HUES6 (cell line): Measurements from ENCODE around the gene HYDIN.
A peak's percentile ranks its signal among the peaks of the same experiment; 100 is the strongest.
"Not testable (repeated sequence)": the region's sequence is repeated elsewhere in the genome, so short reads cannot be mapped to it uniquely, and the experiment has no call there.

Experiments
- H3K27ac ChIP-seq: 2 replicates; pipeline ENCODE4 v1.7.0; 2013; ENCODE audit warnings: low read depth, mild to moderate bottlenecking, low read length, inconsistent platforms
- H3K27me3 ChIP-seq: 2 replicates; pipeline ENCODE4 v1.6.1; 2013; ENCODE audit warnings: low read length; ENCODE audit not compliant: control insufficient read depth, insufficient read depth
- H3K36me3 ChIP-seq: 2 replicates; pipeline ENCODE4 v1.6.1; 2013; ENCODE audit warnings: low read length; ENCODE audit not compliant: control insufficient read depth, insufficient read depth
- H3K4me1 ChIP-seq: 2 replicates; pipeline ENCODE4 v1.6.1; 2013; ENCODE audit warnings: low read length; ENCODE audit not compliant: control insufficient read depth, insufficient read depth
- H3K4me3 ChIP-seq: 2 replicates; pipeline ENCODE4 v1.5.1; 2013; ENCODE audit warnings: low read depth, low read length
- H3K9ac ChIP-seq: one replicate; pipeline ENCODE4 v1.6.1; 2013; ENCODE audit warnings: mild to moderate bottlenecking, low read length
- H3K9me3 ChIP-seq: 2 replicates; pipeline ENCODE4 v1.6.1; 2013; ENCODE audit warnings: low read depth, low read length; ENCODE audit not compliant: control insufficient read depth, insufficient read depth

Gene HYDIN

GRCh38 chr16:70822734-70823133 lies 407.8 kb downstream of the HYDIN start:
- not testable (repeated sequence) for H3K27ac ChIP-seq, H3K9me3 ChIP-seq, H3K27me3 ChIP-seq, H3K4me3 ChIP-seq, H3K4me1 ChIP-seq, H3K36me3 ChIP-seq, H3K9ac ChIP-seq

- not testable (repeated sequence) for H3K36me3 ChIP-seq, H3K27ac ChIP-seq, H3K9ac ChIP-seq, H3K4me1 ChIP-seq, H3K4me3 ChIP-seq, H3K27me3 ChIP-seq, H3K9me3 ChIP-seq
Observed at GRCh38 chr16:70818088-70818487, 412.4 kb downstream of the HYDIN start.

GRCh38 chr16:70809392-70810060 lies 421.0 kb downstream of the HYDIN start:
- Histone ChIP-seq H3K27ac (no peak overlapping the region), H3K36me3 (no peaks in the 10 kb centered on the region), H3K9ac (no peak overlapping the region), H3K9me3 (no peaks in the 10 kb centered on the region), H3K4me1 (no peaks in the 10 kb centered on the region), H3K27me3 (peaks cover 39% of the 10 kb centered on the region), H3K4me3 (no peak overlapping the region)

- H3K27me3 ChIP-seq = peaks cover 50% of the 10 kb centered on the region
- no peaks in the 10 kb centered on the region for H3K4me1 ChIP-seq
- H3K27ac ChIP-seq = no peak overlapping the region
- H3K9me3 ChIP-seq = no peaks in the 10 kb centered on the region
- no peak overlapping the region for H3K4me3 ChIP-seq
- no peaks in the 10 kb centered on the region for H3K36me3 ChIP-seq
- H3K9ac ChIP-seq = no peak overlapping the region
Observed at GRCh38 chr16:70808371-70808770, 422.2 kb downstream of the HYDIN start.

GRCh38 chr16:70805787-70806186 lies 424.7 kb downstream of the HYDIN start:
- H3K36me3 ChIP-seq = no peaks in the 10 kb centered on the region
- H3K4me3 ChIP-seq = no peak overlapping the region
- peaks cover 60% of the 10 kb centered on the region for H3K27me3 ChIP-seq
- H3K4me1 ChIP-seq = peaks cover 4% of the 10 kb centered on the region; the same call in 1 of the 2 replicates
- H3K9ac ChIP-seq = no peak overlapping the region
- no peaks in the 10 kb centered on the region for H3K9me3 ChIP-seq
- no peak overlapping the region for H3K27ac ChIP-seq

GRCh38 chr16:70805380-70805779 lies 425.1 kb downstream of the HYDIN start:
- Histone ChIP-seq H3K4me3 (no peak overlapping the region), H3K9ac (no peak overlapping the region), H3K36me3 (no peaks in the 10 kb centered on the region), H3K27me3 (peaks cover 60% of the 10 kb centered on the region), H3K4me1 (peaks cover 4% of the 10 kb centered on the region; the same call in 1 of the 2 replicates), H3K9me3 (no peaks in the 10 kb centered on the region), H3K27ac (no peak overlapping the region)

- Histone ChIP-seq H3K27me3 (peaks cover 56% of the 10 kb centered on the region), H3K27ac (no peak overlapping the region), H3K9me3 (no peaks in the 10 kb centered on the region), H3K4me1 (peaks cover 8% of the 10 kb centered on the region; the same call in 1 of the 2 replicates), H3K36me3 (no peaks in the 10 kb centered on the region), H3K9ac (no peak overlapping the region), H3K4me3 (no peak overlapping the region)
Observed at GRCh38 chr16:70804734-70805169, 425.8 kb downstream of the HYDIN start.

- Histone ChIP-seq H3K4me3 (no peak overlapping the region), H3K4me1 (peaks cover 8% of the 10 kb centered on the region; the same call in 1 of the 2 replicates), H3K27me3 (peaks cover 56% of the 10 kb centered on the region), H3K36me3 (no peaks in the 10 kb centered on the region), H3K27ac (no peak overlapping the region), H3K9me3 (no peaks in the 10 kb centered on the region), H3K9ac (no peak overlapping the region)
Observed at GRCh38 chr16:70804153-70804733, 426.3 kb downstream of the HYDIN start.

- peaks cover 8% of the 10 kb centered on the region; the same call in 1 of the 2 replicates for H3K4me1 ChIP-seq
- H3K27me3 ChIP-seq = peaks cover 53% of the 10 kb centered on the region
- H3K36me3 ChIP-seq = peaks cover 7% of the 10 kb centered on the region; the same call in 1 of the 2 replicates
- H3K9me3 ChIP-seq = no peaks in the 10 kb centered on the region
- no peak overlapping the region for H3K27ac ChIP-seq
- H3K9ac ChIP-seq = no peak overlapping the region
- H3K4me3 ChIP-seq = no peak overlapping the region
Observed at GRCh38 chr16:70803319-70803718, 427.2 kb downstream of the HYDIN start.

GRCh38 chr16:70801611-70802010 lies 428.9 kb downstream of the HYDIN start:
- Histone ChIP-seq H3K9me3 (no peaks in the 10 kb centered on the region), H3K27ac (no peak overlapping the region), H3K27me3 (peaks cover 38% of the 10 kb centered on the region), H3K36me3 (peaks cover 12% of the 10 kb centered on the region; the same call in 1 of the 2 replicates), H3K4me1 (peaks cover 8% of the 10 kb centered on the region; the same call in 1 of the 2 replicates), H3K9ac (no peak overlapping the region), H3K4me3 (peak overlapping the region; percentile 94)

- peaks cover 35% of the 10 kb centered on the region for H3K27me3 ChIP-seq
- peaks cover 12% of the 10 kb centered on the region; the same call in 1 of the 2 replicates for H3K36me3 ChIP-seq
- H3K9me3 ChIP-seq = no peaks in the 10 kb centered on the region
- H3K9ac ChIP-seq = peak within 1 kb of the TSS; percentile 86
- H3K27ac ChIP-seq = peak within 1 kb of the TSS; percentile 45; the same call in 1 of the 2 replicates
- peak within 1 kb of the TSS; percentile 94 for H3K4me3 ChIP-seq
- peaks cover 8% of the 10 kb centered on the region; the same call in 1 of the 2 replicates for H3K4me1 ChIP-seq
Observed at GRCh38 chr16:70800781-70801480, 429.6 kb downstream of the HYDIN start, which contains the start of gene VAC14. Gene VAC14, minus strand, starts transcription at chr16:70801158. Its CDS starts 258 bp downstream, at chr16:70800900.
